DMS 273 treated with DMSO at 0.1 percent for 48 hours (cell line): ENCODE measurements around the gene WDR46.
A peak's percentile ranks its signal among the peaks of the same experiment; 100 is the strongest.
"Not testable (repeated sequence)": the region's sequence is repeated elsewhere in the genome, so short reads cannot be mapped to it uniquely, and the experiment has no call there.

Source experiments
- DNase-seq: peaks from one replicate; lab custom pipeline; 2025; lab: John Stamatoyannopoulos, UW

The WDR46 gene

GRCh38 chr6:33271117-33271467, 17.9 kb downstream of the WDR46 start:
- no peak for DNase-seq

DNA sequence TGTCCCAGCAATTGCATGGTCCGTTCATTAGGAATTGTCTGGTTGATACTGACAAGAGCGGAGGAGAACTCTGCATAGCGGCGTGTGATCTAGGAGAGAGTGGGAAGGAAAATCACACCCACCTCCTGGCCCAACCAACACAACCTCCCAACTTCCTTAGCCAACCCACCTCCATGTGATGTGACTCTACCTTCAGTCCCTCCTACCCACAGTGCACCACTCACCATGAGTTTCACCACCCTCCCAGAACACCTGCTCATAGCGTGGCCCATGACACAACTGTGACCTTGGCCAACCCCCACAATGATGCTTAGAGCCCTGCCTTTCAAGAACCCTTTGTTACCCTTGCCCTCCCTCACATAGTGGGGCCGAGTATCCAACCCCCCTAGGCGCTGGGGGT, 25.0 kb downstream of the WDR46 start:
- no peak for DNase-seq

- DNase-seq, result not testable (repeated sequence)
Measured at GRCh38 chr6:33262490-33262889, 26.5 kb downstream of the WDR46 start.

DNA sequence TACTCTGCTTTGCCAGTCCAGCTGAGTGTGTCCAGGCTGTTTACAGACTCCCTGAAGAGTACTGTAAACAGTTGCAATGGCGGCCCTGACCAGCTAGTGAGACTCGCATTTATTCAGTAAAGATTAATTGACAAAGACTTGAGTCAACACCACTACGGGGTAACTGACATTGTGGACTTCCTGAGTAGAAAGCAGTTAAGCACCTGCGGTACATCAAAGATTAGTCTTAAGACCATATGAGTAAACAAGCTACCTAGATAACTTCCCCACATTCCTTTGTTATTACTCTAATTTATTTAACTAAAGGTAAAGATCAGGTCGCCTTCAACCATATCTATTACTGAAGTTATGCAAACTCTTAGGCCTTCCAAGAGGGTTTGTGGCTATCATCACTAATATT, 30.0 kb downstream of the WDR46 start:
- DNase-seq, result no peak

GRCh38 chr6:33254591-33254990, 34.4 kb downstream of the WDR46 start:
- no peak for DNase-seq

- DNase-seq, result no peak
Measured at GRCh38 chr6:33252759-33253158, 36.3 kb downstream of the WDR46 start.

DNA sequence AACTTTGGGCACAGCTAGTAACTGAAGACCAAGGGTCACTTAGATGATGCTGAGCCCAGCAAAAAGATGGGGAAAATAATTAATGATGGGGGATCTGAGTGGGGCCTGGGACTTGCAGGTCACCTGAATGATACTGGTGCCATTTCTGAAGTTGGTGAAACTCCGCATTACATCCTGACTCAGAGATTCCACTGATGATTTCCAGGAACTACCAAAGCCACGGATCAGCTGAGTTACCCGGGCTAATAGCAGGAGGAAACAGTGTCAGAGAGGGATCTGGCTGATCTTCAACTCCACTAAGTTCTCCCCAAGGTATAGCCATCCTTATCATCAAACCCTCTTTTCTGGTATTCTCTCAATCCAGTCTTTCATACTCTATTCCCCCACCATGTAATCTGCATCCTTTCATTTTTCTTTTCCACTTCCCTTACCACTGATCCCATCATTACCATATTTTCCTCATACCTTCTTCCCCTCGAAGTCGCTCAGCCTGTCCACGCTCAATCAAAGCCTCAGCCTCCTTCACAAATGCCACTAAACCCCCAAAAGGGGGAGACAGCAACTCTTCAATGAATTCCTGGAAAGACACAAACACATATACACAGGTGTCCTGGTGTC, 37.5 kb downstream of the WDR46 start:
- no peak for DNase-seq

DNA sequence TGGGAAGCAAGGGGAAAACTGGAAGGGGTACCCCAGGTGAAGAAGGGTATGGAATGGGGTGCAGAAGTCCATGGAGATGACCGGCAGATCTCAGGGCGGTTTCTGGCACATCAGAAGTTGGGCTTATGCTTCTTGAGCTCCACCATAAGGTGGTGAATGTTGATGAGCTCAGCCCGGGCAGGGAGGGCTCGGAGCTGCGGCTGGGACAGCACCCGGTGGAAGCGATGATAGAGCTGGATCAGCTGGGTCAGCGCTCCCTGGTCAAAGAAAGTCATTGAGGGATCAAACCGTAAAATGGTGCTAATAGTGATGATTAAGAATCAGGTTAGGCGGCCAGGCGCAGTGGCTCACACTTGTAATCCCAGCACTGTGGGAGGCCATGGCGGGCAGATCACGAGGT, 38.3 kb downstream of the WDR46 start:
- DNase-seq, result no peak

DNA sequence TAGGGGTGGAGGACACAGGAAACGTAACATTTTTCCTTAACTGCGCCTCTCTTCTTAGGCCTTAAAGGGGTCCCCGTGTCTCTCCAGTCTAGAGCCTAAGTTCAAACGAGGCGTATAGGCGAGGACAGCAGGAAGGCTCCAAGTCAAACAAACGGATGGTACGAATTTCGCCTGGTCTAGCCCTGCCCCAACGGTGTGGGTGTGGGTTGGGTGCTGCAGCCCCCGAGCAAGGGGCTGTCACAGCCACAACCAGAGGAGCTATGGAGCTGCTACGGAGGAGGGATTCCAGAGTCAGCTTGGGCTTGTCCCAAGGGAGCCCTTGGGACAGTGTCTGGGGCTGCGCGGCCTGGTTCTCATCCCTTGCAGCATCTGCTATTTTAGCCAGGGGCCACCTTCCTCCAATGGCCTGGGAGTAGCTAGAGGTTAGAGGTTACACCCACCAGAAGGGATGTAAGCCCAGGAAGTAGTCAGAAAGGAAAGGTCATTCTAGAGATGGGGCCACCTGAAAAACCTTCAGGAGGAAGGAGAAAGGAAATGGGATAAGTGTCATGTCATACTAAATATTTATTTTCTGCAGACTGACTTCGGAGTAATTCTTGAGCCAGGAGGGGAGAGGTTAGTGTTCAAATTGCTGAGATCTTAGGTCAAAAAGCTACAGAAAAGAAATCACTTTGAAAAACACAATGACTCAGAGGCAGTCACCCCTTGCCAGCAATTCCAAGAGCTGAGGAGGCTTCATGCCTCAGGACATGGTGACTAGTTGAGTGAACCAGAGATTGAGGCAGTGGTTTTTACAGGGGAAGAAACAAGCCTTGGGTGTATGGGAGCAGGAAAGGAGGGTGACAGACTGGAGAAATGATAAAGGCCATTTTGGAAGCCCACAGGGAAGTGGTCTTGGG, 39.1 kb downstream of the WDR46 start:
- DNase-seq, result no peak

DNA sequence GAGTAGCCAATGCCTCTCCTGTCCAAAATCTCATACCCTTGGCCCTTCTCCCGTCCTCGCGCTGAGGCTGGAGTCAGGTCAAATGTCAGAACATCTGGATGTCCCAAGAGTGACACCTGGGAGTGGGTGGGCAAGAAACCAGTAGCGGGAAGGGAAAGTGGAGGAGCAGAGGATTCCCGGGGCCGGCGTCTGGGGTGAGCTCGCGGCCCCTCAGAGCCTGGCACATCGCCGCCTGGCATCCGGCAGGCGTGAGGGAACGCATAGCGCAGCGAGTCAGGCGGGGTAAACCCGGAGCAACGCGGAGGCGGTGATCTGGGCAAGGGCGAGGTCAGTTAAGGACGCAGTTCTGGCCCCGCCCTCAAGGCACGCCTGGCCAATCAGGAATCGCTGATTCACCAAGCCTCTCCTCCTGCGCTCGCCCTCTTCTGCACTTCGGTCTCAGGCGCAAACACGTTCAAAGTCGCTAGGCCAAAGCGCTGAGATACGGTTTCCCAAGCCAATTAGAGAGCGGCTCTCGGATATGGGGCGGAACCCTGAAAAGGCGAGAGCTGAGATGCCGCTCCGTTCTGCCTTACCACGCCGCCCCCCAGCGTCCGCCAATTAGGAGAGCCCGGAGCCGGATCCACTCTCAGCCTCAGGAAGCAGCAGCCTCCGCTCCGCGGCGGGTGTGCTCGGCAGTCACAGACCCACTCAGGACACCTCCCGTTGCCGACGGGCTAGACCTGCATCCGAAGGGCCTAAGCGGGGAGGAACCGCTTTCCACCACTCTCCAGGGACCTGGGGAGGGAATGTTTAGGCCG, 39.9 kb downstream of the WDR46 start:
- DNase-seq, result peak; percentile 99

GRCh38 chr6:33248643-33248931, 40.5 kb downstream of the WDR46 start:
- peak; percentile 52 for DNase-seq

DNA sequence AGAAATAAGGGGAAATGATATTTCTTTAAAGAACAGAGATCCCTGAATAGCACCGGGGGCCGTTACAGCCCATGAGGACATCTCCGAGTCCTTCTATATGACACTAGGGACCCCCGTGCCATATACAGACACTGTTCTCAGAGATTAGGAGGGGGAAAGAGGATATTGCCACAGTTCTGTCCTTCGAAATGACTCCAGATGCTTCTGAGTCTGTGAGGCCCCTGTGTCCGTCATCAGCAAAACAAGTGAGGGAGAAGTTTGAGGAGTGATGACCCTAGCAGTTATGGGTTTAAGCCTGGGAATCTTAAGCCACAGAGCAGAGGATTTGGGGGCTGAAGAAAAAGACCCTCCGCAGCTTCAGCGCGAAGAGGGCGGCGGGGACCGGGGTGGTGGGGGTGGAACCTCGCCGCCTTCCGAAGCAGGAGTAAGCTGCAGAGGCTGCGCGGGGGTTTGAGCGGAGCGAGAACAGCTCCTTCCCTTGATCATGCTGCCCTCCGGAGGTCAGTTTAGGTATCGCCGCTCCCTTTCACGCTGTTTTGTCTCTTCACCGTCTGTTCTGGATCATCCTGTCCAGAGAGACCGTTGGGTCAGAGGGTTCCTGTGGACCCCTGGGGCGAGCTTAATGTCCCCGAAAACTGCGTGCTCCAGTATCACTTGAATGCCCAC, 40.9 kb downstream of the WDR46 start:
- peak; percentile 72 for DNase-seq

DNA sequence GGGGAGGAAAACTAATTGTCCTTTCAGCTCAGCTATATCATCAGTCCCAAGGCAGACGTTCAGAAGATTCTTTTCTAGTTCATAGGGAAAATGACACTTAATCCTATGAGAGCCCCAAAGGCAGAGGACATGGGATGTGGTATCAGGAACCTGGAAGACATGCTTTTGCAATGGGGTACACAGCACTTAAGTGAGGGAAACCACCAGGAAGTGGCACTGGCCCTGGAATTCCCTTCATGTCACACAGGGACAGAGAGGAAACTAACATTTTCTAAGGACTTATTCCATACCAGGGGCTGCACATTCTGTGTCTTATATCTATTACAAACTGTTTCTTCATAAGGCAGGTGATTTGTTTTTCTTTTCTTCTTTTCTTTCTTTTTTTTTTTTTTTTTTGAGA, 45.6 kb downstream of the WDR46 start:
- DNase-seq, result no peak

DNA sequence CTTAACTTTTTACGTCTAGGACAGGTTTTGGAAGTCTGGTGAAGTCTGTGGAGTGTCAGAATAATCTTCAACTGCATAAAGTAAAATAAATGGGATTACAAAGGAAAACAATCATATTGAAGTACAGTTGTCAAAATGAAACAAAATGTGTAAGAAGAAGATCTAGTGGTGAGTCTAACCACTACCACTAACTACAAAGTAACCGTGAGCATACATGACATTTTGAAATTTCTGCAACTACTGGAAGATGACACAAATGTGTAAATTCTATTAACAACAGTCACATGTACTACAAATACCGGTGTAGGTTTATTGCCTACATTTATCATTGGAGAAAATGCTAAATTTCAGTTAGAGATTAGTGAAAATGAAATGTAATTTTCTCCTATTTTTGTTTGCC, 47.1 kb downstream of the WDR46 start:
- DNase-seq, result no peak

DNA sequence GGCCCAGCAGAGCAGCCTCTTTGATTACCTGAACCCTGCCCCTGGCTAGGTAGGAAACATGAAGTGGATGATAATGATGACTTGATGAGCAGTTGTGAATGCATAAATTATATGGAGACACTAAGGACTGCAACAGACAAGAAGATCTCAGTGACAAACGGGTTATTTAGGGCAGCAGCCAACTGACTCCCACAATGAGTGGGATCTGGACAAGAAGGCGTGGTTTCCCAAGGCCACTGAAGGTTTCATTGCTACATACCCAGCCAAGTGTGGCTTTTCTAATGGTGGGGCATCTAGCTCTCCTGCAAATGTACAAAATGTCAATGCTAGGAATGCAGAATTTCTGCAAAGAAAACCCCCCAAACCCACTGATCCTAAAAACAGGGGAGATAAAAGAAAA, 51.3 kb downstream of the WDR46 start:
- DNase-seq, result no peak

- DNase-seq, result no peak
Measured at GRCh38 chr6:33236852-33237251, 52.2 kb downstream of the WDR46 start.

GRCh38 chr6:33236328-33236727, 52.7 kb downstream of the WDR46 start:
- no peak for DNase-seq

GRCh38 chr6:33235221-33235634, 53.8 kb downstream of the WDR46 start:
- DNase-seq, result no peak
